ENCODE data around the gene PARD3. TPM values are rescaled to one million over a fixed set of nuclear protein-coding genes. Genes with fewer than 3 reads are reported as not detected.
A peak's percentile ranks its signal among the peaks of the same experiment; 100 is the strongest.

Gene PARD3
- total RNA-seq, 1 experiment from 2014 or later = 51.8 TPM

- CTCF ChIA-PET = no interaction called here
- TF ChIP-seq NR2C2 (CRISPR knock-in tag; IDR thresholded peaks at IDR 0.05) (no peak), ARID4B (CRISPR knock-in tag; IDR thresholded peaks at IDR 0.05; ENCODE audit: borderline replicate concordance) (no peak), STAT6 (CRISPR knock-in tag; conservative IDR thresholded peaks at IDR 0.05; ENCODE audit: low read depth) (no peak), ZNF671 (CRISPR knock-in tag; IDR thresholded peaks at IDR 0.05) (no peak), CTCF (IDR thresholded peaks at IDR 0.05) (no peak), TP53 (CRISPR knock-in tag; IDR thresholded peaks at IDR 0.05) (no peak), ZNF232 (CRISPR knock-in tag; IDR thresholded peaks at IDR 0.05) (no peak)
- DNase-seq (ENCODE audit: low spot score) = no peak
- Mint-ChIP-seq H3K4me1 (peaks cover 73% of the 10 kb centered on the region), H3K36me3 (no peaks in the 10 kb centered on the region; the same call in 1 of the 2 replicates), H3K9me3 (no peaks in the 10 kb centered on the region), H3K27me3 (ENCODE audit: low read depth) (no peaks in the 10 kb centered on the region), H3K4me3 (no peak overlapping the region), H3K27ac (no peak overlapping the region; the same call in 1 of the 2 replicates)
- POLR2A ChIA-PET = no interaction called here
- ATAC-seq = no peak
These were observed 45.2 kb downstream of the PARD3 start for GRCh38 chr10:34769899-34770298.

- Mint-ChIP-seq H3K9me3 (no peaks in the 10 kb centered on the region), H3K36me3 (no peaks in the 10 kb centered on the region; the same call in 1 of the 2 replicates), H3K4me1 (peaks cover 79% of the 10 kb centered on the region), H3K4me3 (no peak overlapping the region), H3K27me3 (ENCODE audit: low read depth) (no peaks in the 10 kb centered on the region), H3K27ac (peak overlapping the region; percentile 71)
- DNase-seq (ENCODE audit: low spot score) (no peak), ATAC-seq (no peak; the same call in 1 of the 2 replicates)
- CTCF ChIA-PET = no interaction called here
- POLR2A ChIA-PET = no interaction called here
- no peak for TF ChIP-seq NR3C1 (CRISPR knock-in tag; conservative IDR thresholded peaks at IDR 0.05; ENCODE audit: low read depth)
- TF ChIP-seq PREB (CRISPR knock-in tag; IDR thresholded peaks at IDR 0.05; ENCODE audit: borderline replicate concordance) = no peak
- no peak for TF ChIP-seq HMGA2 (CRISPR knock-in tag; IDR thresholded peaks at IDR 0.05)
- TF ChIP-seq ZNF512 (CRISPR knock-in tag; IDR thresholded peaks at IDR 0.05; ENCODE audit: borderline replicate concordance) = no peak
- no peak for TF ChIP-seq OVOL2 (CRISPR knock-in tag; IDR thresholded peaks at IDR 0.05; ENCODE audit: borderline replicate concordance)
- TF ChIP-seq MXD4 (CRISPR knock-in tag; IDR thresholded peaks at IDR 0.05; ENCODE audit: borderline replicate concordance) = no peak
- TF ChIP-seq ERG (CRISPR knock-in tag; IDR thresholded peaks at IDR 0.05) = no peak
- no peak for TF ChIP-seq E2F4 (CRISPR knock-in tag; IDR thresholded peaks at IDR 0.05; ENCODE audit: borderline replicate concordance, low read depth)
- no peak for TF ChIP-seq JAZF1 (CRISPR knock-in tag; IDR thresholded peaks at IDR 0.05)
- no peak for TF ChIP-seq ATF1 (CRISPR knock-in tag; IDR thresholded peaks at IDR 0.05)
- no peak for TF ChIP-seq ZBTB21 (CRISPR knock-in tag; IDR thresholded peaks at IDR 0.05; ENCODE audit: borderline replicate concordance)
These were observed 46.1 kb downstream of the PARD3 start for GRCh38 chr10:34768972-34769330.
